Right renal cortex interstitium (tissue), 3 donors: ENCODE results near the gene ENOPH1. TPM values are rescaled to one million over a fixed set of nuclear protein-coding genes. Genes with fewer than 3 reads are reported as not detected.

Experiments
- DNase-seq, 3 donors: peaks; one replicate each; pipeline ENCODE4 v3.0.0-alpha.2; 2013; ENCODE audit warnings: low read depth in 3 of 3, low spot score in 2 of 3
- polyA plus RNA-seq, 3 donors: library from polyadenylated mRNA; unstranded; fragments of 120-200 nt; gene quantifications; one replicate each; pipeline ENCODE4 v1.2.1, GENCODE V29; 2013; ENCODE audit not compliant: insufficient read length in 3 of 3

The ENOPH1 gene
- polyA plus RNA-seq, 3 donors = 76.6 to 80.7 (median 77.1) TPM

GRCh38 chr4:82425478-82425877 lies 4.9 kb upstream of the ENOPH1 start:
- DNase-seq = no peak

- no peak for DNase-seq
Measured at GRCh38 chr4:82428526-82428968, 1.8 kb upstream of the ENOPH1 start.

GRCh38 chr4:82428969-82429727 lies 1.2 kb upstream of the ENOPH1 start:
- peak; percentile 84 to 89 (median 87) for DNase-seq

GRCh38 chr4:82429728-82430192 lies 630 bp upstream of the ENOPH1 start:
- DNase-seq = peak in 2 of 3 donors; percentile 19 to 23

- DNase-seq = peak in 2 of 3 donors; percentile 8 to 39
Measured at GRCh38 chr4:82430964-82431745, 765 bp downstream of the ENOPH1 start.

GRCh38 chr4:82431831-82432230 lies 1.4 kb downstream of the ENOPH1 start:
- no peak for DNase-seq

- DNase-seq = no peak
Measured at GRCh38 chr4:82432596-82432995, 2.2 kb downstream of the ENOPH1 start.

GRCh38 chr4:82433791-82434190 lies 3.4 kb downstream of the ENOPH1 start:
- DNase-seq = no peak

- no peak for DNase-seq
Measured at GRCh38 chr4:82434949-82435348, 4.6 kb downstream of the ENOPH1 start.

- DNase-seq = no peak
Measured at GRCh38 chr4:82436130-82436529, 5.7 kb downstream of the ENOPH1 start.

GRCh38 chr4:82436780-82437179 lies 6.4 kb downstream of the ENOPH1 start:
- no peak for DNase-seq

GRCh38 chr4:82437285-82438005 lies 7.1 kb downstream of the ENOPH1 start:
- DNase-seq = no peak

GRCh38 chr4:82439088-82439487 lies 8.7 kb downstream of the ENOPH1 start:
- no peak for DNase-seq

- no peak for DNase-seq
Measured at GRCh38 chr4:82447886-82448285, 17.5 kb downstream of the ENOPH1 start.

- no peak for DNase-seq
Measured at GRCh38 chr4:82450966-82451755, 20.8 kb downstream of the ENOPH1 start.

GRCh38 chr4:82452026-82452425 lies 21.6 kb downstream of the ENOPH1 start:
- no peak for DNase-seq

- no peak for DNase-seq
Measured at GRCh38 chr4:82457266-82457665, 26.9 kb downstream of the ENOPH1 start.

- no peak for DNase-seq
Measured at GRCh38 chr4:82458729-82459128, 28.3 kb downstream of the ENOPH1 start.

- DNase-seq = no peak
Measured at GRCh38 chr4:82461710-82462109, 31.3 kb downstream of the ENOPH1 start.

GRCh38 chr4:82462415-82462831 lies 32.0 kb downstream of the ENOPH1 start:
- DNase-seq = peak; percentile 72 to 82 (median 75)
